HEK293T (cell line): Measurements from ENCODE around the gene SSH2.

Experiments
- ARNT ChIP-seq: fragments of 450-650 bp; IDR thresholded peaks from 2 replicates; pipeline ENCODE4 v1.6.1; 2017; ENCODE audit warnings: mild to moderate bottlenecking
- BHLHE40 ChIP-seq: fragments of 450-650 bp; IDR thresholded peaks from 2 replicates; pipeline ENCODE4 v1.6.1; 2016; ENCODE audit warnings: mild to moderate bottlenecking, moderate library complexity, borderline replicate concordance
- FOXA1 ChIP-seq: fragments of 450-650 bp; IDR thresholded peaks from 2 replicates; pipeline ENCODE4 v1.6.1; 2016; ENCODE audit warnings: mild to moderate bottlenecking
- FOXK2 ChIP-seq: fragments of 450-650 bp; IDR thresholded peaks from 2 replicates; pipeline ENCODE4 v1.6.1; 2016; ENCODE audit warnings: mild to moderate bottlenecking
- FOXM1 ChIP-seq: fragments of 450-650 bp; IDR thresholded peaks from 2 replicates; pipeline ENCODE4 v1.6.1; 2017; ENCODE audit warnings: mild to moderate bottlenecking, borderline replicate concordance
- HDGF ChIP-seq: fragments of 450-650 bp; IDR thresholded peaks from 2 replicates; pipeline ENCODE4 v1.6.1; 2017; ENCODE audit warnings: antibody characterized with exemption, borderline replicate concordance
- L3MBTL2 ChIP-seq: fragments of 450-650 bp; conservative IDR thresholded peaks from 2 replicates; pipeline ENCODE4 v1.6.1; 2016; ENCODE audit warnings: mild to moderate bottlenecking
- LEF1 ChIP-seq: fragments of 450-650 bp; IDR thresholded peaks from 2 replicates; pipeline ENCODE4 v1.6.1; 2017; ENCODE audit warnings: mild to moderate bottlenecking, borderline replicate concordance
- SP1 ChIP-seq: fragments of 450-650 bp; IDR thresholded peaks from 2 replicates; pipeline ENCODE4 v1.6.1; 2017
- SUZ12 ChIP-seq: fragments of 450-650 bp; IDR thresholded peaks from 2 replicates; pipeline ENCODE4 v1.6.1; 2016; ENCODE audit warnings: mild to moderate bottlenecking
- ZNF384 ChIP-seq: fragments of 450-650 bp; IDR thresholded peaks from 2 replicates; pipeline ENCODE4 v1.6.1; 2016

GRCh38 chr17:29757788-29758187 lies 172.2 kb downstream of the SSH2 start:
- TF ChIP-seq L3MBTL2 (no peak), BHLHE40 (no peak), SUZ12 (no peak), SP1 (no peak), ZNF384 (no peak), FOXK2 (no peak), HDGF (no peak), FOXA1 (no peak), FOXM1 (no peak), ARNT (no peak), LEF1 (no peak)
